H7 (cell line): ENCODE measurements around the gene CHTF8. TPM values are rescaled to one million over a fixed set of nuclear protein-coding genes. Genes with fewer than 3 reads are reported as not detected.

ENCODE experiments used
- DNase-seq: peaks from one replicate; pipeline ENCODE4 v3.0.0; 2012
- H3K27me3 ChIP-seq: 2 replicates; pipeline ENCODE4 v1.6.0; 2011; ENCODE audit warnings: mild to moderate bottlenecking, low read length; ENCODE audit not compliant: control insufficient read depth, insufficient read depth
- H3K36me3 ChIP-seq: replicated peaks from 2 replicates; pipeline ENCODE4 v1.5.1; 2011; ENCODE audit warnings: low read length; ENCODE audit not compliant: control insufficient read depth, insufficient read depth
- H3K4me3 ChIP-seq: 2 replicates; pipeline ENCODE4 v1.5.1; 2011; ENCODE audit warnings: low read depth, mild to moderate bottlenecking, control low read depth, low read length, moderate library complexity; ENCODE audit not compliant: insufficient read depth
- total RNA-seq: library from RNA; depleted of rRNA; stranded (reverse); fragments of >200 nt; shearing (Covaris generic); gene quantifications from 2 replicates; pipeline ENCODE4 v1.2.3, GENCODE V29; 2014

The CHTF8 gene
- total RNA-seq, 1 experiment from 2014 or later: 98.1 TPM

DNA sequence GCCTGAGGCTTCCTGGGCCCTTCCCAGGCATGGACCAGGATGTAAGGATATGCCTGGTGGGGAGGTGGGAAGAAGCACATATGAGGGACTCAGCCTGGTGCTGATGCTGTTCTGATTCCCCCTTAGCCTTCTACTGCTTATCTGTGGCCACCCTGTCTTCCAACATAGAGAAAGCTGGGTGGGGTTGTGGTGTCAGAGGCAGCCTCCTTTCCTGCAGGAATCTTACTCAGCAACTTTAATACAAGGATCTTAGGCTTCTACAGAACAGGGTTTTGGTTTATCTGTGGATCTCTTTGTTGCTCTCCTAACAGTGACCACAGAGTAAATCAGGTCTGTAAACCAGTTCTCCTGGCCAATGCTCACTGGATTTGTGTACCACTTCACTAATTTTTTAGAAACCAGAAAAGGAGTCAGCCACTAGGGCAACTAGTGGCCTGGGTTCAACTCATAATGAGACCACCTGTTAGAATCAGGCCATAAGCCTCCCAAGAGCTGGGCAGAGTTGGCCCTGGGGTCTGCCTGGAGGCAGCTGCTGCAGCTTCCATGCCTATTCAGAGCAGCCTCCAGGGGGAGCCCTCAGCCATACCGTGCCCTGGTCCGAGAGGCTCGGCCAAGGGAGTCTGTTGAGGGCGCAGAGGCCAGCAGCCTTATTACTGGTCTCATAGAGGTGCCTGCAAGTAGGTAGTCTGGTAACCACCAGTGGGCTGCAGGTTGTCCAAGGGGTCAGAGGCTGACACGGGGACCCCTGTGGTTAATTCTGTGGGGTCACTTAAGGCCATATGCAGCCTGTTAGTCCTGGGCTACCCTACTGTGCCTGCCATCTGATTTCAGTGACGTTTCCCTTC lies 19.9 kb downstream of the CHTF8 start:
- peaks cover 63% of the 10 kb centered on the region for H3K36me3 ChIP-seq
- no peak overlapping the region for H3K4me3 ChIP-seq

DNA sequence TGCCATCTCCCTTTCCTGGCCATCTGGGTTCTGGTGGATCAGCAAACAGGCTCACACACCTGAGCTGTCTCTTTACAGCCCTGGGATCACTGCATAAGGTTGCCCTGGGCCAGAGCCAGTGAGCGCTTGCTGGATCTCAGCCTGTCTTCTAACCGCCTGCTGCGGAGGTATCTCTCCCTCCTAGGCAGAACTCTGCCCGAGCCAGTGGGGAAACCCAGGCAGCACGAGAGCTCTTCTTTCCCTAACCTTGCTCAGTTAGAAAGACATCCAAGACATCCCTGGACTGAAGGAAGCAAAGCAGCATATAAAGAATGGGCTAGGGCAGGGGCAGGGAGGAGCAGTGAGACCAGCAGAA lies 20.5 kb downstream of the CHTF8 start:
- H3K27me3 ChIP-seq: no peaks in the 10 kb centered on the region
- peaks cover 59% of the 10 kb centered on the region for H3K36me3 ChIP-seq
- no peak for DNase-seq
- H3K4me3 ChIP-seq: no peak overlapping the region

More for the DNA sequence above, 19.9 kb downstream of the CHTF8 start:
- H3K27me3 ChIP-seq: no peaks in the 10 kb centered on the region
- DNase-seq: peak; percentile 91

DNA sequence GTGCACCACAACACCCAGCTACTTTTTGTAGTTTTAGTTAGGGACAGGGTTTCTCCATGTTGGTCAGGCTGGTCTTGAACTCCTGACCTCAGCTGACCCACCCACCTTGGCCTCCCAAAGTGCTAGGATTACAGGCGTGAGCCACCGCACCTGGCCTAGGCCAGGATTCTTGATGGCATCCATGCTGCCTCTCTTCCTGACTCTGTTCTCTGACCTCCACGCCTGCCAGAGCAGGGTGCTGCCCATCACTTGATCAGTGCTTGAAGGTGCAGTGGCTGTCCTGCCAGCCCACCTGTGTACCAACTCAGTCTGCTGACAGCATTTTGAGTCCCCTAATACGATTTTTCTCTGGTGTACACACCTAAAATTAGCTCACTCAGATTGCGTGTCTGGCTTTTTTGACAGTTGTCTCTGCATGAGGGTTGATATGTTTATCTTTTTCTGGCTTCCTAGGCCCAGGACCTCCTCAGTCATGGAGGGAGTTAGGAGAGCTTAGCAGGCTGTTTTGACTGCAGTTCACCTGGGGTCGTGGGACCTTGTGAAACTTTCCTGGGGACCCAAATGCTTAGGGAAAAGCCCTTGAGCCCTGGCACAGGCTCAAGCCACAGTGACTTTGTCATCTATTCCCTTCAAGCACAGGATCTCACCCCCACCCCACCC lies 21.0 kb downstream of the CHTF8 start:
- H3K27me3 ChIP-seq: no peaks in the 10 kb centered on the region
- H3K36me3 ChIP-seq: peaks cover 54% of the 10 kb centered on the region
- no peak for DNase-seq
- H3K4me3 ChIP-seq: no peak overlapping the region

GRCh38 chr16:69110406-69110805 lies 22.0 kb downstream of the CHTF8 start:
- Histone ChIP-seq H3K27me3 (no peaks in the 10 kb centered on the region), H3K4me3 (no peak overlapping the region), H3K36me3 (peaks cover 47% of the 10 kb centered on the region)
- no peak for DNase-seq

DNA sequence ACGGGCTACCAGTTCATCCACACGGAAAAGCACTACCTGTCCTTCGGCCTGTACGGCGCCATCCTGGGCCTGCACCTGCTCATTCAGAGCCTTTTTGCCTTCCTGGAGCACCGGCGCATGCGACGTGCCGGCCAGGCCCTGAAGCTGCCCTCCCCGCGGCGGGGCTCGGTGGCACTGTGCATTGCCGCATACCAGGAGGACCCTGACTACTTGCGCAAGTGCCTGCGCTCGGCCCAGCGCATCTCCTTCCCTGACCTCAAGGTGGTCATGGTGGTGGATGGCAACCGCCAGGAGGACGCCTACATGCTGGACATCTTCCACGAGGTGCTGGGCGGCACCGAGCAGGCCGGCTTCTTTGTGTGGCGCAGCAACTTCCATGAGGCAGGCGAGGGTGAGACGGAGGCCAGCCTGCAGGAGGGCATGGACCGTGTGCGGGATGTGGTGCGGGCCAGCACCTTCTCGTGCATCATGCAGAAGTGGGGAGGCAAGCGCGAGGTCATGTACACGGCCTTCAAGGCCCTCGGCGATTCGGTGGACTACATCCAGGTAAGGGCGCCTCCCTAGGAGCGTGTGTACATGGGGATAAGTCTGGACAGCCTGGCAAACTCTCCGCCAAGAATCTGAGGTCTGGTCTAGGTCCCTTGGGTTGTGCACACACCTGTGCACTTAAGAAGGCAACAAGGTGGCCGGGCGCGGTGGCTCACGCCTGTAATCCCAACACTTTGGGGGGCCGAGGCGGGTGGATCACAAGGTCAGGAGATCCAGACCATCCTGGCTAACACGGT lies 22.7 kb downstream of the CHTF8 start:
- H3K4me3 ChIP-seq: no peak overlapping the region
- H3K36me3 ChIP-seq: peaks cover 40% of the 10 kb centered on the region
- H3K27me3 ChIP-seq: no peaks in the 10 kb centered on the region
- no peak for DNase-seq

DNA sequence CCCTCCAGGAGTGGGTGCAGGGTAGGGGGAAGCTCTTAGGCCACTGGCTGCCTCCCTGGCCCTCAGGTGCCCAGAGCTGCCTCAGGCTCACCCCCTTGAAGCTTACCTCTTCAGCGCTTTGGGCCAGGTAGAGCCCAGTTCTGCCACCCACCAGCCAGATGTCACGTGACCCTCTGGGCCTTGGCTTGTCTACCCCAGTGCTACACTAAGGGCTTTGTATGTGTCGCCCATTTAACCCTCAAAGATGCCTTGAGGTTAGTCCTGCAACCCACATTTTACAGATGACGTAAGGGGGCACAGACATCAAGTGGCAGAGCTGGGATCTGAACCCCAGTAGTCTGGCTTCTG lies 23.5 kb downstream of the CHTF8 start:
- DNase-seq: peak; percentile 39
- Histone ChIP-seq H3K4me3 (peak overlapping the region; percentile 81; the same call in 1 of the 2 replicates), H3K27me3 (no peaks in the 10 kb centered on the region), H3K36me3 (peaks cover 33% of the 10 kb centered on the region)

- peak; percentile 88 for DNase-seq
- Histone ChIP-seq H3K4me3 (peak overlapping the region; percentile 81), H3K36me3 (peaks cover 27% of the 10 kb centered on the region), H3K27me3 (no peaks in the 10 kb centered on the region; the same call in 1 of the 2 replicates)
These were observed 24.1 kb downstream of the CHTF8 start for GRCh38 chr16:69108064-69108904.

- no peaks in the 10 kb centered on the region; the same call in 1 of the 2 replicates for H3K27me3 ChIP-seq
- peak; percentile 87 for DNase-seq
- peaks cover 25% of the 10 kb centered on the region for H3K36me3 ChIP-seq
- peak overlapping the region; percentile 81 for H3K4me3 ChIP-seq
These were observed 24.9 kb downstream of the CHTF8 start for GRCh38 chr16:69107316-69107962.

- Histone ChIP-seq H3K36me3 (peaks cover 19% of the 10 kb centered on the region), H3K27me3 (no peaks in the 10 kb centered on the region; the same call in 1 of the 2 replicates), H3K4me3 (peak overlapping the region; percentile 81)
- peak; percentile 93 for DNase-seq
These were observed 25.7 kb downstream of the CHTF8 start for GRCh38 chr16:69106491-69107315.

DNA sequence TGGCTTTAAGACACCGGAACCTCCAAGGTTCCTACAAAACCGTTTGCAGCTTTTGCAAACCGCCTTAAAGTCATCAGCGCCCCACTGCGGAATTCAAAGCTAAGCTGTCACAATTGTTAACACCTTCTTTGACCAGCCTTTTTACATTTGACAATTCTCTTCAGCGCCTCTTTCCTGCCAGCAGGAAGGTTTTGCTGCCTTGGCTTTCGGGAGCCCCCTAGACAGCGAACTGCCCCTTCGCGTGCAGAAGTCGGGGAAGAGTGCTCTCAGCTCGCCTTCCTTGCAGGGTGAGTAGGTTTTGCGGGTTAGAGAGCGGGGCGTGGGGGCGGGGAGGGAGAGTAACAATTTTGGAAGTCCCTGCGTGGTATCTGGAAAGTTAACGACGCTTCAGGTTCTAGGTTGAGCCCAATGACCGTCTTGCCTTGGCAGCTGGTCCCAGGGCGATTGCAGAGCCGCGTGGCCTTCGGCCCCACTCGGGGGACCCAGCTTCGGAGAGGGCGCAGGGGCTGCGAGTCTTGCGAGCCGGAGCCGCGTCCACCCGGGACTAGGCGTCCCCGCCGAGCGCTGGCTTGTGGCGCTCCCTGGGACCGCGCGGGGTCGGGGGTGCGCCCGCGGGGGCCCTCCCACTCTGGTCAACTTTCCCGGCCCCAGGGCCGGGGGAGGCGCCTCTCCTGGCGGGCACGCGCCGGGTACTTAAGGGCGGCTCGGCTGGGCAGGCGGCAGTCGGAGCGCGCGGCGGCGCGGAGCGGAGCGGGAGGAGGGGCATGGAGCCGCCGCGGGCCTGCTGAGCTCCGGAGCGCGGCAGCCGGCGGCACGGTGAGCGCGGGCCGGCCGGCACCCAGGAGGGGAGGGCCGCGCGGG lies 26.7 kb downstream of the CHTF8 start, which contains the start of gene HAS3:
Gene HAS3, plus strand, starts transcription at position 153 of the 861 bp plus-strand sequence. CDS start 3,743 bp downstream, outside the sequence.
- Histone ChIP-seq H3K36me3 (peaks cover 13% of the 10 kb centered on the region), H3K27me3 (no peaks in the 10 kb centered on the region; the same call in 1 of the 2 replicates)
- peak; percentile 94 for DNase-seq

GRCh38 chr16:69100071-69100691 lies 32.2 kb downstream of the CHTF8 start:
- no peaks in the 10 kb centered on the region; the same call in 1 of the 2 replicates for H3K27me3 ChIP-seq
- no peaks in the 10 kb centered on the region for H3K36me3 ChIP-seq
- no peak for DNase-seq
- no peak overlapping the region for H3K4me3 ChIP-seq

More for the DNA sequence above, 26.7 kb downstream of the CHTF8 start, which contains the start of gene HAS3:
- H3K4me3 ChIP-seq: peak within 1 kb of the TSS; percentile 81

- Histone ChIP-seq H3K27me3 (no peaks in the 10 kb centered on the region), H3K36me3 (no peaks in the 10 kb centered on the region), H3K4me3 (no peak overlapping the region)
- DNase-seq: no peak
These were observed 37.2 kb downstream of the CHTF8 start for GRCh38 chr16:69095193-69095592.
